PC-9 (cell line): ENCODE data around the gene TMPRSS5. TPM values are rescaled to one million over a fixed set of nuclear protein-coding genes. Genes with fewer than 3 reads are reported as not detected.

Experiments used
- BruUV-seq: library from RNA; stranded (reverse); fragments of 400-500 nt; replicated peaks from 2 replicates; lab custom pipeline; 2021; lab: Mats Ljungman, UMichigan
- CTCF ChIA-PET: fragments of 300-600 bp; sonication (Branson Sonifier 250); formaldehyde crosslinking; loops from one replicate; lab custom pipeline; 2022; ENCODE audit warnings: antibody characterized with exemption; lab: Charles Lee
- POLR2A ChIA-PET: fragments of 300-600 bp; sonication (Branson Sonifier 250); formaldehyde crosslinking; loops from one replicate; lab custom pipeline; 2022; ENCODE audit warnings: antibody characterized with exemption; ENCODE audit not compliant: unreplicated experiment; lab: Charles Lee
- DNase-seq, 2 experiments: peaks; one replicate each; pipeline versions ENCODE4 v3.0.0 to v3.0.0-alpha.2; 2015 to 2022; ENCODE audit warnings: mixed read lengths in 1 of 2
- H2AFZ ChIP-seq: fragments of 200-600 bp; sonication (generic); 2 replicates; pipeline ENCODE4 v1.8.1; 2017; ENCODE audit warnings: antibody characterized with exemption
- H3F3A ChIP-seq: fragments of 200-600 bp; sonication (generic); 2 replicates; pipeline ENCODE4 v1.8.1; 2017; ENCODE audit warnings: antibody characterized with exemption, mild to moderate bottlenecking, low read depth; ENCODE audit not compliant: insufficient read depth
- H3K27ac ChIP-seq: fragments of 200-600 bp; sonication (generic); 2 replicates; pipeline ENCODE4 v1.6.1; 2016; ENCODE audit warnings: mixed run types
- H3K27me3 ChIP-seq: fragments of 200-600 bp; sonication (generic); 2 replicates; pipeline ENCODE4 v1.6.1; 2016; ENCODE audit warnings: low read depth, mixed run types; ENCODE audit not compliant: insufficient read depth
- H3K36me3 ChIP-seq: fragments of 200-600 bp; sonication (generic); 2 replicates; pipeline ENCODE4 v1.6.1; 2016; ENCODE audit warnings: low read depth, mixed run types
- H3K4me1 ChIP-seq: fragments of 200-600 bp; sonication (generic); replicated peaks from 2 replicates; pipeline ENCODE4 v1.6.1; 2016; ENCODE audit warnings: mixed run types; ENCODE audit not compliant: insufficient read depth
- H3K4me2 ChIP-seq: fragments of 200-600 bp; sonication (generic); 2 replicates; pipeline ENCODE4 v1.6.1; 2017; ENCODE audit warnings: mixed run types
- H3K4me3 ChIP-seq: fragments of 200-600 bp; sonication (generic); 2 replicates; pipeline ENCODE4 v1.6.1; 2016; ENCODE audit warnings: mixed run types
- H3K79me2 ChIP-seq: fragments of 200-600 bp; sonication (generic); 2 replicates; pipeline ENCODE4 v1.6.1; 2017; ENCODE audit warnings: low read depth, mixed run types
- H3K9me2 ChIP-seq: fragments of 200-600 bp; sonication (generic); 2 replicates; pipeline ENCODE4 v1.8.1; 2017; ENCODE audit warnings: mild to moderate bottlenecking; ENCODE audit not compliant: insufficient read depth
- H3K9me3 ChIP-seq: fragments of 200-600 bp; sonication (generic); 2 replicates; pipeline ENCODE4 v1.8.1; 2016; ENCODE audit warnings: low read depth; ENCODE audit not compliant: insufficient read depth
- H4K20me1 ChIP-seq: fragments of 200-600 bp; sonication (generic); 2 replicates; pipeline ENCODE4 v1.8.1; 2017; ENCODE audit not compliant: insufficient read depth
- CTCF ChIP-seq: fragments of 200-600 bp; sonication (generic); conservative IDR thresholded peaks from 2 replicates; pipeline ENCODE4 v1.6.1; 2017; ENCODE audit warnings: mixed run types, antibody characterized with exemption, mild to moderate bottlenecking, moderate library complexity
- EZH2 ChIP-seq: fragments of 200-600 bp; sonication (generic); IDR thresholded peaks from 2 replicates; pipeline ENCODE4 v1.8.0; 2017; ENCODE audit warnings: antibody characterized with exemption, low read depth
- intact Hi-C: fragments of 100-400 bp; cut with micrococcal nuclease; formaldehyde crosslinking; loops from one replicate; pipeline ENCODE4 v1.10.0; 2022; ENCODE audit not compliant: unreplicated experiment
- total RNA-seq: library from RNA; stranded (reverse); gene quantifications from 2 replicates; pipeline ENCODE4 v1.2.3, GENCODE V29; 2021

The TMPRSS5 gene
- total RNA-seq, 1 experiment from 2014 or later, result 0.83 TPM

- Histone ChIP-seq H3K27ac (no peak overlapping the region), H3F3A (no peaks in the 10 kb centered on the region), H2AFZ (no peak overlapping the region), H3K4me1 (0 out of 2 replicates have a peak, but pooled peaks cover 8% of the 10 kb centered on the region), H3K9me2 (no peaks in the 10 kb centered on the region), H4K20me1 (no peaks in the 10 kb centered on the region), H3K79me2 (no peaks in the 10 kb centered on the region), H3K4me2 (no peak overlapping the region), H3K36me3 (no peaks in the 10 kb centered on the region), H3K9me3 (no peaks in the 10 kb centered on the region), H3K4me3 (no peak overlapping the region), H3K27me3 (peaks cover 6% of the 10 kb centered on the region)
- ChIA-PET POLR2A (no interaction called here), CTCF (no interaction called here)
- intact Hi-C loops, result no loop called here
- DNase-seq, result no peak
- no peak for TF ChIP-seq CTCF
- no peak for TF ChIP-seq EZH2
- no TSS peak for BruUV-seq
These were observed 39.5 kb downstream of the TMPRSS5 start for GRCh38 chr11:113666584-113666983.

GRCh38 chr11:113664981-113665710 is 41.0 kb downstream of the TMPRSS5 start:
- no peak for TF ChIP-seq CTCF
- TF ChIP-seq EZH2, result no peak
- DNase-seq, result no peak
- Histone ChIP-seq H3K27me3 (peaks cover 6% of the 10 kb centered on the region), H3K4me2 (no peak overlapping the region), H3K79me2 (no peaks in the 10 kb centered on the region), H3K4me1 (0 out of 2 replicates have a peak, but pooled peaks cover 8% of the 10 kb centered on the region), H3K36me3 (no peaks in the 10 kb centered on the region), H3K27ac (no peak overlapping the region), H4K20me1 (no peaks in the 10 kb centered on the region), H3K9me2 (no peaks in the 10 kb centered on the region), H2AFZ (no peak overlapping the region), H3K4me3 (no peak overlapping the region), H3K9me3 (no peaks in the 10 kb centered on the region), H3F3A (no peaks in the 10 kb centered on the region)
- intact Hi-C loops, result no loop called here
- CTCF ChIA-PET, result no interaction called here
- BruUV-seq, result no TSS peak
- POLR2A ChIA-PET, result interaction anchor here (0.6 kb wide), 1 partner anchor 1642 kb away, joined by 5 read pairs; no protein-coding TSS in a partner anchor

- intact Hi-C loops, result no loop called here
- CTCF ChIA-PET, result no interaction called here
- Histone ChIP-seq H4K20me1 (no peaks in the 10 kb centered on the region), H2AFZ (no peak overlapping the region), H3K9me3 (no peaks in the 10 kb centered on the region), H3F3A (no peaks in the 10 kb centered on the region), H3K4me1 (0 out of 2 replicates have a peak, but pooled peaks cover 8% of the 10 kb centered on the region), H3K79me2 (no peaks in the 10 kb centered on the region), H3K9me2 (no peaks in the 10 kb centered on the region), H3K4me3 (no peak overlapping the region), H3K4me2 (0 out of 2 replicates have a peak overlapping the region, but pooled peaks have one; percentile 3), H3K27ac (no peak overlapping the region), H3K27me3 (peaks cover 9% of the 10 kb centered on the region), H3K36me3 (no peaks in the 10 kb centered on the region)
- peak in 1 of 2 experiments; percentile 64 for DNase-seq
- no peak for TF ChIP-seq CTCF
- TF ChIP-seq EZH2, result no peak
- no TSS peak for BruUV-seq
- POLR2A ChIA-PET, result interaction anchor here (0.6 kb wide), 1 partner anchor 1641 kb away, joined by 5 read pairs; no protein-coding TSS in a partner anchor
These were observed 41.8 kb downstream of the TMPRSS5 start for GRCh38 chr11:113664069-113664980.
